IPS-11a (cell line): ENCODE measurements around the gene ST8SIA2.
"Not testable (repeated sequence)": the region's sequence is repeated elsewhere in the genome, so short reads cannot be mapped to it uniquely, and the experiment has no call there.

ENCODE experiments used
- H3K4me3 ChIP-seq: one replicate; pipeline ENCODE4 v1.5.1; 2013; ENCODE audit warnings: low read depth, low read length, control low read depth

Gene ST8SIA2

DNA sequence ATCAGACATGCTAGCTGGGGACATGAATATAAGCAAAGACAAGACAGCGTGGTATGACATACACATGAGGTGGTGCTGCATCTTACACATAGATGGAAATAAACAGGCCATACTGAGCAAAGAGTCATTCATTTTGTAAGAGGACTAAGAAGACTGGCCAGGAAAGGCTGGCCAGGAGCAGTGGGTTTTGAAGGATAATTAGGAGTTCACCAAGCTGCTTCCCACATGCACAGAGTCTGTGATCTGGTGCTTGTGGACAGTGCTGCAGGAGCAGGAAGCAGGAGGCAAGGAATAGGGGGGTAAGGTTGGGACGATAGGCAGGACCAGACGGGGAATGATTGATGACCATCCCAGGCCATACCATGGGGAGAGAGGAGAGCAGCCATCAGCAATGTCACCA, 41.5 kb downstream of the ST8SIA2 start:
- H3K4me3 ChIP-seq = no peak overlapping the region

GRCh38 chr15:92438471-92438870, 44.8 kb downstream of the ST8SIA2 start:
- no peak overlapping the region for H3K4me3 ChIP-seq

DNA sequence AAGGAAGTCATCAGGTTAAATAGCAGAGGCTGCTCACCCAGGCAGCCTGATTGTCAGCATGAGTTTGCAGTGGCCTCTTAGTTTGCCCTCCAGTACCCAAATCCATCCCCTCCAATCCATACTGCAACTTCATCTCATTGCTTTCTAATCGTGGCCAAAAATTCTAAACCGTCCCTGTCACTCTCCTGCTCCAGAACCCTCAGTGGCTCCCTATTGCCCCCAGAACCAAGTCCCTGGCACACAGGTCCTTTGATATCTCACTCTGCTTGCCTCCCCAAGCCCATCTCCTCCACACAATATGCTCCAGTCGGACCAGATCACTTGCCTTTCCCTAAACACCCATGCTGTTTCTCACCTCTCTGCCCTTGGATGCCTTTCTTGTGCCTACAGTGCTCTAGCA, 49.7 kb downstream of the ST8SIA2 start:
- no peak overlapping the region for H3K4me3 ChIP-seq

DNA sequence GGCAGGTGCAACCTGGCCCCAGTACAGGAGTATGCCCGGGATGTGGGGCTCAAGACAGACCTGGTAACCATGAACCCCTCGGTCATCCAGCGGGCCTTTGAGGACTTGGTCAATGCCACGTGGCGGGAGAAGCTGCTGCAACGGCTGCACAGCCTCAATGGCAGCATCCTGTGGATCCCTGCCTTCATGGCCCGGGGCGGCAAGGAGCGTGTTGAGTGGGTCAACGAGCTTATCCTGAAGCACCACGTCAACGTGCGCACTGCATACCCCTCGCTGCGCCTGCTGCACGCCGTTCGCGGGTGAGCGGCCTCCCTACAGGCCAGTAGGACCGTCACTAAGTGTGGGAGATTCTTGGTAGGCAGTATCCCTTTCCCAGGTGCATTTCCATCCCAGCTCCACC, 51.0 kb downstream of the ST8SIA2 start:
- no peak overlapping the region for H3K4me3 ChIP-seq

- H3K4me3 ChIP-seq = no peak overlapping the region
These were observed 54.7 kb downstream of the ST8SIA2 start for GRCh38 chr15:92448370-92448769.

DNA sequence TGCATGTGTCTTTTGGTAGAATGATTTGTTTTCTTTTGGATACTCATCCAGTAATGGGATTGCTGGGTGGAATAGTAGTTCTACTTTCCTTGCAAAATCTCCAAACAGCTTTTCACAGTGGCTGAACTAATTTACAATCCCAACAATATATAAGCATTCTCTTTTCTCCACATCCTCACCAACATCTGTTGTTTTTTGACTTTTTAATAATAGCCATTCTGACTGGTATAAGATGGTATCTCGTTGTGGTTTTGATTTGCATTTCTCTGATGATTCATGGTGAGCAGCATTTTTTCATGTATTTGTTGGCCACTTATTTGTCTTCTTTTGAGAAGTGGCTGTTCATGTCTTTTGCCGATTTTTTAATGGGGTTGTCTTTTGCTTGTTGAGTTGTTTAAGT, 55.8 kb downstream of the ST8SIA2 start:
- H3K4me3 ChIP-seq = no peak overlapping the region

GRCh38 chr15:92451225-92451825, 57.6 kb downstream of the ST8SIA2 start:
- H3K4me3 ChIP-seq = no peak overlapping the region

DNA sequence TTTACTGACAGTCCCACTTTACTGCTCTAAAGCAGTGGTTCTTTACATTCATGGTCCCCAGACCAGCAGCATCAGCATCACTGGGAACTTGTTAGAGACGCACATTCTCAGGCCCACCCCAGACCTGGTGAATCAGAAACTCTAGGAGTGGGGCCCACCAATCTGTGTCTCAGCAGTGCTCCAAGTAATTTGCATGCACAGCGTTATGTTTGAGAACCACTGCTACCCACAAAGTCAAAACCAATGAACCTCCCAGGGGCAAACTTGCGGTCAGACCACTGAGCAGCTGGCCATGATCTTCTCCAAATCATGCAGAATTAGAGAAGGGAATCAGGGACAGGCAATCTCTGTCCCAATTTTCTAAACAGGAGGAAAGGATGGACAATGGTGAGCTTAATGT, 58.5 kb downstream of the ST8SIA2 start:
- no peak overlapping the region for H3K4me3 ChIP-seq

- H3K4me3 ChIP-seq = no peak overlapping the region
These were observed 59.9 kb downstream of the ST8SIA2 start for GRCh38 chr15:92453607-92454006.

DNA sequence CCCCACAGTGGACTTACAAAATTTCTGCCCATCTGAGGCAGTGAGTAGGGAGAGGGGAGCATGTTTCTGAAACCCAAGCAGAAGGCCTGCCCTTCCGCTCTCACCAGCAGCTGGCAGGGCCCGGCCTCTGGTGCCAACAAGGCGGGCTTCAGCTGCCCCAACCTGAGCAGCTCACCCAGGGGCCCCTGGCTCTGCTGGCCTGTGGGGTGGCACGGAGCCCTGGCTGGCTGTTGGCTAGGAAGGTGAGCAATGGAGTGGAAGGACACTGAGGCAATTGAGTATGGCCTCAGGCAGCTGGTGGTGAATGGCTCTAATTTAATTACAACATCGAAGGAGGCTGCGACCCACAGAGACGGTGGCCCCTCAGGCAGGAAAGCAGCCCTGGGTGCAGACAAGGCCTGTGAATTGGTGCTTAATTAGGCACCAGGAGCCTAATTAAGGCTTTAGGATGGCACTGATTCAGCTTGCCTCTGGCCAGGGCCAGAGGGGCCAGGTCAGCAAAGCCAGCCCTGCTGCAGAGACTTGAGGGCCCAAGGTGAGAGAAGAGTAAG, 60.9 kb downstream of the ST8SIA2 start:
- no peak overlapping the region for H3K4me3 ChIP-seq

DNA sequence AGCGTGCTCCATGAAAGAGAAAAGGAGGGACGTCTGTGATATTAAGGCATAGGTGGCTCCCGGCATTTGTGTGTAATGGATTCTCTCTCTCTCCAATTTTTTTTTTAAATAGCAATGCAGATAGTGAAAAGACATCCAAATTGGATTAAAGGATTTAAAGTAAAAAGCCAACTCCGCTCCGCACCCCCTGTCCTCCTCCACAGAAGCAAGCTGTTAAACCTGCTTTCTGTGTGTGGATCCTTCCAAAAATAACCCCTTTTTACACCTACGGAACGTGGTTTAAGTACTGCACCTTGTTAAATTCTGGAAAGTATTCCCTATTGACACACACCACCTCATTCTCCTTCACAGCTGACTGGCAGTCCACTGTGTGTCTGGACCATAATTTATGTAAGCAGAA, 61.6 kb downstream of the ST8SIA2 start:
- no peak overlapping the region for H3K4me3 ChIP-seq

DNA sequence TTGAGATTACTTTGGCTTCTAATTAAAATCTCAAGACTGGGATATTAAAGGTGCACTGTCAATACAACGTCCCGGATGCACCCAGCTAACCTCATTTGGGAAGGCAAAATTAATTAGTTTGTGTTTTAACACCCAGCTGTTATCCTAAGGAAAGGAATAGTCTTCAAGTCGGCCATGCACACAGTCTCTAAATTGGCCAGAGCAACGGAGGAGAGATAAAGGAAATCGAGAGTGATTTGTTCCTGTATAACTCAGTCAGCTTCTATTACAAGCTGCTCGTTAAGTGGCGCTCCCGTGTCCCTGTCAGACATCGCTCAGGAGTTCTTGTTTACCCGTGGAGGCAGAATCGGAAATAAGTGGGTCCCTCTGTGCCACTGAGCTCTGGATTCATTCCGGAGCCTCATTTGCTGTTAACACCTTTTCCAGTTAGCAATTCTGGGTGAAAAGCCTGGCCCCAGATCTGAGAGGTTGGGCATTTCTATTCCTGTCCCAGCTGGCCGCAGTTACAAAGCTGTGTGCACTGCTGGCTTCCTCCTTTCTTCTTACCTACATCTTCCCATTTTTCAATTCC, 63.9 kb downstream of the ST8SIA2 start:
- no peak overlapping the region for H3K4me3 ChIP-seq

GRCh38 chr15:92460023-92460422, 66.3 kb downstream of the ST8SIA2 start:
- H3K4me3 ChIP-seq = no peak overlapping the region

DNA sequence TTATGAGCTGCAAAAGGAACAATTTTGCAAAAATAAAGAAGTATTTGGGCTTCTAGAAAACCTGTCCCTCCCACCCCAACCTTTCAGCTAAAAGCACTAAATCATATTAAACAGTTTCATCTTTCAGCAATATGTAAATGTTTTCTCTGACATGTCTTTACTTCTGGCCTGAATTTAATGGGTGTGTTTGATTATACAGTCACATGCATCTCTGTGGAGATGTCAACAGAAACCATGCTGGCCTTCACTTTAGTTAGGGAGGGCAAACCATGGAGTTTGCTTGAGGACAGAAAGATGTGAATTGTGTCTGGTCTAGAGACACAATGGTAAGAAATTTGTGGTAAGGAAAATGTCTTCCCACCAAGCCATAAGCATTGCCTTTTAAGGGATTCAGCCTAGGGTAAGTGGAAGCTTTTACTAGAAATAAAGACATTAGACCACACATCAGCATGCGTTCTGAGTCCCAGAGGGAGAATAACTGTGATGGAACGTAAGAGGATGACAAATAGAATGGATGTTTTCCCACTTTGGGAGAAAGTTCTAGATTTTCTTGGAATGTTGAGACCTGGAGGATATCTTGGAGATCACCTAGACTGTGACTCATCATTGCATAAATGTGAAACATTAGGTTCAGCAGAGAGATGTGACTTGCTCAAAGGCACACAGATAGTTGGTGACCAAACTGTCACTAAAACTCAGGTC, 68.9 kb downstream of the ST8SIA2 start:
- H3K4me3 ChIP-seq = no peak overlapping the region

GRCh38 chr15:92463352-92463751, 69.7 kb downstream of the ST8SIA2 start:
- no peak overlapping the region for H3K4me3 ChIP-seq

DNA sequence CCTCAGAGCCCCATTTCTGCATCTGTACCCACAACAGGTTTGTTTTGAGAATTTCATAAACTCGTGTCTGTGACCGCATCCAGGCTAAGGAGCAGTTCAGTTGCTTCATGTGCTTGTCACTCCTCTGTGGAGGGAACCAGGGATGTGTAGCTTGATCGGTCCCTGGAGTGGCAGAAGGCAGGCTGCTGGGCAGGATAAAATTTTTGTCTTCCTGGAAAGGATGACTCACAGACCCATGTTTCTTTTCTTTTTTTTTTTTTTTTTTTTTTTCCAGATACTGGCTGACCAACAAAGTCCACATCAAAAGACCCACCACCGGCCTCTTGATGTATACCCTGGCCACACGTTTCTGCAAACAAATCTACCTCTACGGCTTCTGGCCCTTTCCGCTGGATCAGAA, 70.1 kb downstream of the ST8SIA2 start:
- H3K4me3 ChIP-seq = no peak overlapping the region

DNA sequence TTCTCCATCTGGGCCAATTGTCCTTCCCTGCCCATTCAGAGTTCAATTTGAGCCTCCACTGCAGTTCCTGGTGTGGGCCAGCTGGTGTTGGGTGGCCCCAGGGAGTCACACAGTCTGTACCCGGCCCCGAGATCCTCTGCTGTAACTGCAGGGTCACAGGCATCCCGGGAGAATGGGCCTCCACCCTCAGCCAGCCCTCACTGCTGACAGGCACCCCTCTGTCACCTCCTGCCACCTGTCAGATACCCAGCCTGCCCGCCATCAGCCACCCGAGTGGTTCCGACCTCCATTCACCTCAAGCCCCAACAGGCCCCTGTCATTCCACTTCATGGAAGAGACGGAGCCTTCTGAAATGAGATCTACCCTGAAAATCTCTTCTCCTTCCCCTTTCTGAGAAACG, 73.2 kb downstream of the ST8SIA2 start:
- no peak overlapping the region for H3K4me3 ChIP-seq

- no peak overlapping the region for H3K4me3 ChIP-seq
These were observed 73.6 kb downstream of the ST8SIA2 start for GRCh38 chr15:92467245-92467644.

GRCh38 chr15:92468991-92469390, 75.3 kb downstream of the ST8SIA2 start:
- H3K4me3 ChIP-seq = no peak overlapping the region

DNA sequence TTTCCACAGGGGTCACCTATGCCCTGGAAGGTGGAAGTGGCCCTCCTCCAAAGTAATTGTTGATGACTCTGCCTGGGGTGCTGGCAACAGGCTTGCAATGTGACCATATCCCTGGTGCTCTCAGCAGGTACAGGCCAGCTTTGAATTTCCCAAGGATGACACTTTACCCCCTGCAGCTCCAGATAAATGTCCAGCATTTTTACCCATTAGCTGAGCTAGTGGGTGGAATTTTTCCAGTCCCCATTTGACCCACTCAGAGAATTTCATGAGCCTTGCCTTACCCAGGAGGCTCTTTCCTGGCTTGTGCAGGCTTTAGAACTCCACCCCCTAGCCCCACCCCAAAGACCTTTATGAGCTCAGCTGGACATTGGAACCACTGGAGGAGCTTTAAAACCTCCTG, 77.6 kb downstream of the ST8SIA2 start:
- no peak overlapping the region for H3K4me3 ChIP-seq

- no peak overlapping the region for H3K4me3 ChIP-seq
These were observed 80.1 kb downstream of the ST8SIA2 start for GRCh38 chr15:92473756-92474155.

GRCh38 chr15:92479730-92480129, 86.0 kb downstream of the ST8SIA2 start:
- H3K4me3 ChIP-seq = not testable (repeated sequence)
